Astrocyte (in vitro differentiated cells and primary cell): Measurements from ENCODE around the gene GNAI2.

Experiments used
- EZH2 ChIP-seq: IDR thresholded peaks from 2 replicates; pipeline ENCODE4 v1.6.1; 2012; ENCODE audit warnings: mild to moderate bottlenecking, low read length, inconsistent platforms; ENCODE audit not compliant: insufficient read depth
- TF ChIP-seq, protein P1 (sequence below): IDR thresholded peaks from 2 replicates; pipeline ENCODE4 v1.5.1; 2011; ENCODE audit warnings: low read depth, mild to moderate bottlenecking, inconsistent platforms, low read length, moderate library complexity; ENCODE audit not compliant: insufficient read depth

DNA sequence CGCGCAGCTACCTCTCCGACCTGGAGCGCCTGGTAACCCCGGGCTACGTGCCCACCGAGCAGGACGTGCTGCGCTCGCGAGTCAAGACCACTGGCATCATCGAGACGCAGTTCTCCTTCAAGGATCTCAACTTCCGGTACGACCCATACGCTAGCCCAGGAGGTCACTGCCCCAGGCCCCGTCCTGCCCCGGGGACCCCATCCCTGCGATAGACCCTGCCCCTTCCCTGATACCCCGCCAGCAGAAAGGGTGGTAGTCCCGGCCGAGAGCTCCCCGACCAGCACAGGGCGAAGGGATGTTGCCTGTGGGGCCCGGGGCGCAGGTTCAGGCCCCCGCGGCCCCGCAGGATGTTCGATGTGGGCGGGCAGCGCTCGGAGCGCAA is 42.3 kb upstream of the GNAI2 start:
- TF ChIP-seq, protein P1, sequence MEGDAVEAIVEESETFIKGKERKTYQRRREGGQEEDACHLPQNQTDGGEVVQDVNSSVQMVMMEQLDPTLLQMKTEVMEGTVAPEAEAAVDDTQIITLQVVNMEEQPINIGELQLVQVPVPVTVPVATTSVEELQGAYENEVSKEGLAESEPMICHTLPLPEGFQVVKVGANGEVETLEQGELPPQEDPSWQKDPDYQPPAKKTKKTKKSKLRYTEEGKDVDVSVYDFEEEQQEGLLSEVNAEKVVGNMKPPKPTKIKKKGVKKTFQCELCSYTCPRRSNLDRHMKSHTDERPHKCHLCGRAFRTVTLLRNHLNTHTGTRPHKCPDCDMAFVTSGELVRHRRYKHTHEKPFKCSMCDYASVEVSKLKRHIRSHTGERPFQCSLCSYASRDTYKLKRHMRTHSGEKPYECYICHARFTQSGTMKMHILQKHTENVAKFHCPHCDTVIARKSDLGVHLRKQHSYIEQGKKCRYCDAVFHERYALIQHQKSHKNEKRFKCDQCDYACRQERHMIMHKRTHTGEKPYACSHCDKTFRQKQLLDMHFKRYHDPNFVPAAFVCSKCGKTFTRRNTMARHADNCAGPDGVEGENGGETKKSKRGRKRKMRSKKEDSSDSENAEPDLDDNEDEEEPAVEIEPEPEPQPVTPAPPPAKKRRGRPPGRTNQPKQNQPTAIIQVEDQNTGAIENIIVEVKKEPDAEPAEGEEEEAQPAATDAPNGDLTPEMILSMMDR: no peak
- TF ChIP-seq EZH2: peak; percentile 57
